Chondrocyte (in vitro differentiated cells): ENCODE data around the gene CTDP1. TPM values are rescaled to one million over a fixed set of nuclear protein-coding genes. Genes with fewer than 3 reads are reported as not detected.

Source experiments
- DNase-seq: peaks from one replicate; pipeline ENCODE4 v3.0.0; 2021; ENCODE audit warnings: mixed read lengths, low spot score
- H3K27ac Mint-ChIP-seq: one replicate; pipeline ENCODE4 v1.8.0; 2021; ENCODE audit warnings: mild to moderate bottlenecking, moderate library complexity, mixed read lengths; ENCODE audit not compliant: unreplicated experiment
- H3K27me3 Mint-ChIP-seq: 2 replicates; pipeline ENCODE4 v1.8.0; 2021; ENCODE audit warnings: low read depth, mixed read lengths
- H3K36me3 Mint-ChIP-seq: 2 replicates; pipeline ENCODE4 v1.8.0; 2021; ENCODE audit warnings: low read depth, mixed read lengths
- H3K4me1 Mint-ChIP-seq: 2 replicates; pipeline ENCODE4 v1.8.0; 2021; ENCODE audit warnings: low read depth, mild to moderate bottlenecking, mixed read lengths
- H3K4me3 Mint-ChIP-seq: one replicate; pipeline ENCODE4 v1.8.0; 2021; ENCODE audit warnings: mild to moderate bottlenecking, moderate library complexity, mixed read lengths; ENCODE audit not compliant: unreplicated experiment
- H3K9me3 Mint-ChIP-seq: 2 replicates; pipeline ENCODE4 v1.8.0; 2021; ENCODE audit warnings: low read depth, mixed read lengths
- total RNA-seq: library from RNA; stranded (reverse); gene quantifications from 3 replicates; pipeline ENCODE4 v1.2.1, GENCODE V29; 2021
- TF ChIP-seq, protein P1 (sequence below): fragments of 200-600 bp; sonication (generic); IDR thresholded peaks from 2 replicates; pipeline ENCODE4 v1.5.0; 2021; ENCODE audit warnings: antibody characterized with exemption, mild to moderate bottlenecking, moderate library complexity

The CTDP1 gene
- total RNA-seq, 1 donor from 2014 or later = 21.0 TPM

GRCh38 chr18:79634186-79634585, 45.4 kb upstream of the CTDP1 start:
- H3K27me3 Mint-ChIP-seq = peaks cover 6% of the 10 kb centered on the region
- no peaks in the 10 kb centered on the region for H3K36me3 Mint-ChIP-seq
- TF ChIP-seq, protein P1, sequence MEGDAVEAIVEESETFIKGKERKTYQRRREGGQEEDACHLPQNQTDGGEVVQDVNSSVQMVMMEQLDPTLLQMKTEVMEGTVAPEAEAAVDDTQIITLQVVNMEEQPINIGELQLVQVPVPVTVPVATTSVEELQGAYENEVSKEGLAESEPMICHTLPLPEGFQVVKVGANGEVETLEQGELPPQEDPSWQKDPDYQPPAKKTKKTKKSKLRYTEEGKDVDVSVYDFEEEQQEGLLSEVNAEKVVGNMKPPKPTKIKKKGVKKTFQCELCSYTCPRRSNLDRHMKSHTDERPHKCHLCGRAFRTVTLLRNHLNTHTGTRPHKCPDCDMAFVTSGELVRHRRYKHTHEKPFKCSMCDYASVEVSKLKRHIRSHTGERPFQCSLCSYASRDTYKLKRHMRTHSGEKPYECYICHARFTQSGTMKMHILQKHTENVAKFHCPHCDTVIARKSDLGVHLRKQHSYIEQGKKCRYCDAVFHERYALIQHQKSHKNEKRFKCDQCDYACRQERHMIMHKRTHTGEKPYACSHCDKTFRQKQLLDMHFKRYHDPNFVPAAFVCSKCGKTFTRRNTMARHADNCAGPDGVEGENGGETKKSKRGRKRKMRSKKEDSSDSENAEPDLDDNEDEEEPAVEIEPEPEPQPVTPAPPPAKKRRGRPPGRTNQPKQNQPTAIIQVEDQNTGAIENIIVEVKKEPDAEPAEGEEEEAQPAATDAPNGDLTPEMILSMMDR = no peak
- DNase-seq = no peak
- H3K9me3 Mint-ChIP-seq = no peaks in the 10 kb centered on the region
- H3K4me1 Mint-ChIP-seq = peaks cover 19% of the 10 kb centered on the region
- no peak overlapping the region for H3K4me3 Mint-ChIP-seq
- H3K27ac Mint-ChIP-seq = no peak overlapping the region

- H3K27me3 Mint-ChIP-seq = no peaks in the 10 kb centered on the region
- H3K36me3 Mint-ChIP-seq = no peaks in the 10 kb centered on the region
- TF ChIP-seq, protein P1 = peak; percentile 16
- no peak overlapping the region for H3K4me3 Mint-ChIP-seq
- no peaks in the 10 kb centered on the region for H3K9me3 Mint-ChIP-seq
- peaks cover 19% of the 10 kb centered on the region for H3K4me1 Mint-ChIP-seq
- DNase-seq = no peak
- H3K27ac Mint-ChIP-seq = peak overlapping the region; percentile 17
Measured at GRCh38 chr18:79634593-79635426, 44.8 kb upstream of the CTDP1 start.

GRCh38 chr18:79635427-79635726, 44.2 kb upstream of the CTDP1 start:
- H3K27ac Mint-ChIP-seq = no peak overlapping the region
- H3K9me3 Mint-ChIP-seq = no peaks in the 10 kb centered on the region
- TF ChIP-seq, protein P1 = no peak
- no peak overlapping the region for H3K4me3 Mint-ChIP-seq
- H3K4me1 Mint-ChIP-seq = peaks cover 19% of the 10 kb centered on the region
- DNase-seq = no peak
- no peaks in the 10 kb centered on the region for H3K27me3 Mint-ChIP-seq
- H3K36me3 Mint-ChIP-seq = no peaks in the 10 kb centered on the region

GRCh38 chr18:79637181-79637920, 42.3 kb upstream of the CTDP1 start:
- Mint-ChIP-seq H3K27ac (no peak overlapping the region), H3K27me3 (no peaks in the 10 kb centered on the region), H3K4me3 (no peak overlapping the region), H3K4me1 (peaks cover 19% of the 10 kb centered on the region), H3K36me3 (no peaks in the 10 kb centered on the region), H3K9me3 (no peaks in the 10 kb centered on the region)
- DNase-seq = no peak
- TF ChIP-seq, protein P1 = no peak
